HK-2 (cell line): ENCODE measurements around the gene FRA10AC1.
"Not testable (repeated sequence)": the region's sequence is repeated elsewhere in the genome, so short reads cannot be mapped to it uniquely, and the experiment has no call there.

ENCODE experiments used
- DNase-seq: peaks from one replicate; pipeline ENCODE4 v3.0.0-alpha.2; 2018; ENCODE audit not compliant: unreplicated experiment

The FRA10AC1 gene

DNA sequence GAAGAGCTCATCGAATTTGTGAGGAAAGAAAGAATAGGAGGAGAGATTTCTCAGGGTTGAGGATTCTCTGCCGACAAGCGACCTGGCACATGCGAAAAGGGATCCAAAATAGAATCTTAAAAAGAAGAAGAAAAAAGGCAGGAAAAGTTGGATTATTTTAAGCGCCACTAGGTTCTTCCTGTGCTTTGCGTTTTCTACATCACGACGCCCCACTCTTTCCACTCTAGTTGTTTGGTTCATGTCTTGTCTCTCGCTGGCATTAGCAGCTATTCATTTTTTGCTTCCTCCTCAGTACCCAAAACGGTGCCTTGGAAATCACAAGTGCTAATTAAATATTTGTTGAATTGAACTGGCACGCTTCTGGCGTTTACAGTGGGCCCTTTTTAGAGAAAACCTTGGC lies 674 bp upstream of the FRA10AC1 start:
- DNase-seq = no peak

GRCh38 chr10:93701866-93702209 lies 554 bp downstream of the FRA10AC1 start:
- DNase-seq = peak; percentile 22

GRCh38 chr10:93697207-93697606 lies 5.2 kb downstream of the FRA10AC1 start:
- no peak for DNase-seq

GRCh38 chr10:93696582-93696981 lies 5.8 kb downstream of the FRA10AC1 start:
- DNase-seq = not testable (repeated sequence)

- DNase-seq = no peak
Observed at GRCh38 chr10:93695740-93696139, 6.7 kb downstream of the FRA10AC1 start.

- DNase-seq = no peak
Observed at GRCh38 chr10:93687737-93688136, 14.7 kb downstream of the FRA10AC1 start.

- no peak for DNase-seq
Observed at GRCh38 chr10:93680412-93681047, 21.9 kb downstream of the FRA10AC1 start.

DNA sequence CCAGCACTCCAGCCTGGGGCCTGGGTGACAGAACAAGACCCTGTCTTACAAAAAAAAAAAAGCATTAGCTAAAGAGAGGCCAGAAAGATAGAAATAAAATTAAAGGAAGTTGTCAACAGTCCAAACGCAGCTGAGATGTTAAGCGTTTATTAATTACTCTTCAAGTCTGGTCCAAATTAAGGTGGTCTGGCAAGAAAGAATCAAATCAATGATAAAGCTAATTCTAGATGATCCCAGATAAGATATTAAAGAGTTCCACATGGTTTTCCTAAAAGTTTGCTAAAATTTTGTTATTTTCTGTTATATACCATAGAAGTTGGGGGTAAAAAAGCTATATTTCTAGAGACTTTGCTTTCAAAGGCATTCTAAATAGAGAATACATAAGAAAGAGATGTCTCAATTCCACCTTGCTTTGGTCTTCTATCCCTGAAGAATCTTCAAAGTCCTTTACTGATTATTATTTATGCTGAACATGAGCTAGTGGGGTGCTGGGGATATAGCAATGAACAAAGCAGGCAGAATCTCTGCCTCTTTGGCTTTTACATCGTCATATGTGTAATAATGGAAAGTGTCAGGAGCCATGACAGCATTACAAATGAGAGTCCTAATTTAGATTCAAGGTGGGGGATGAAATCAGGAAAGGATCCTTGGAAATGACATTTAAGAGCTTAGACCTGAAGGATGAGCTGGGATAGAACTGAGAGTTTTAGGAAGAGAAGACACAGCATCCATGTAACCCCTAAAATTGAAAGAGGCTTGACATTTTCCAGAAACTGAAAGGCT lies 23.4 kb downstream of the FRA10AC1 start:
- no peak for DNase-seq

GRCh38 chr10:93678386-93678785 lies 24.0 kb downstream of the FRA10AC1 start:
- DNase-seq = no peak

DNA sequence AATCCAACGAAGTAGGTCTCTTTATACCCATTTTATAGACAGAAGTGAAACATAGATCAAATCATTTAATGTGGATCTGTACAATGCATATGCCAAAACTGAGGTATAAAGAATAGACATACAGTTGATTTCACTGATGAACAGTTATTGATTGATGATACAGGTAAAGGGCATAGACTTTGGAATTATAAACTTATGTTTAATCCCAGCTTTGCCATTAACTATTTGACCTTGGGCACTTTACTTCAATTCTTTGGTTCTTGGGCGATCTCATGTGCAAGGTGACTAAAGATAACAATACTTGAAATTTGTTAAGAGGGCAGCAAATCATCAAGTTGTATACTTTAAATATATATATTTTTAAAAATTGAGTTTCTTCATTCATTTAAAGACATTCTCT lies 28.6 kb downstream of the FRA10AC1 start:
- no peak for DNase-seq

- DNase-seq = no peak
Observed at GRCh38 chr10:93672890-93673289, 29.5 kb downstream of the FRA10AC1 start.

GRCh38 chr10:93672022-93672678 lies 30.2 kb downstream of the FRA10AC1 start:
- no peak for DNase-seq

DNA sequence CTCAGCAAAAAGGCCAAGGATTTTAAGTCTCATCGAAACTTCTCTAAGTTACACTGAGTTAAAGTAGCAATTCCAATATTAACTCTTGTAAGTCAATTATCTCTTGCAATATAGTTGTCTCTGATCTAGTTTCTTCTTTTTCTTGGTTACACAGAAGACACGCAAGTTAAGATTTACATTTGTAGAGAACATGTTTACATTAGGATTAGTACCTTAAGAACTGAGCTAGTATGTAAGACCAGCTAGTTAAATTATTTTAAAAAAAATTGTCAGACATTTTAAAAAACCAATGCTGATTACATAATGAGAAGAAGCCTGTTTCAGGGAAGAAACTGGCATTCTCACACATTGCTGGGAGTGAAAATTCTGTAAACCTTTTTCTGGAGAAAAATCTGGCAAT lies 31.4 kb downstream of the FRA10AC1 start:
- no peak for DNase-seq

DNA sequence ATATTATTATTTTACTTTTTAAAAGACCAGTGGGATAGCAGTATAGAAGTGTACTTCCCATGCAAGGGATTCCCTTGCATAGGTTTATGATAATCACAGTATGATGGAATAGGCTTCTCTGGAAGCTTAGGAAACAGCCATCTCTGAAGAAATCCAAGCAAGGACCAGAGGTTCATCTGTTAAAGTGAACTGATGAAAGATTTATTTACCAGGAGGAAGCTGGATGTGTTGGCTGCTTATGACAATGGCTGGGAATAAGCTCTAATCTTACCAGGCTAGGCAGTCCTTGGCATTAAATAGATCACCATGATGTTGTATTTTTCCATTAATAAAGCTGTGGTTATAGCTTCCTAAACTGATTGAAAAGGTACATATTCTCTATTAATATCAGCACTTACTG lies 32.0 kb downstream of the FRA10AC1 start:
- DNase-seq = no peak

DNA sequence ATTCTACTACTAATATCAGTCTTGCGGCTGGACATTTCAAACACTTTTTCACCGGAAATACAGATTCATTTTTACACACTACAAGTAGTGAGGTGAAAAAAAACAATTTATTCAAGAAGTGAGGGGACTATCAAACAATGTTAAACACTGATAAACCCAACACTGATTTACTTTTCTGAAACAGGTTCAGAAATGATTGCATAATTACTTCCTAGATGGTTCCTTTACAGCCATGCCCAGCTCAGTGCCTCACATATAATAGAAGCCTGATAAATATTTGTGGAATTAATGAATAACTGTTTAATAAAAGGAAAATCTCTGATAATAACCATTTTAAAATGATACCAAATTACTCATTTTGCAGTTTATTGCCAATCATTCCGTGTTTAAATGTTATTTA lies 34.6 kb downstream of the FRA10AC1 start:
- DNase-seq = no peak

- no peak for DNase-seq
Observed at GRCh38 chr10:93666030-93666429, 36.4 kb downstream of the FRA10AC1 start.

GRCh38 chr10:93657757-93658156 lies 44.6 kb downstream of the FRA10AC1 start:
- no peak for DNase-seq

- no peak for DNase-seq
Observed at GRCh38 chr10:93656155-93656554, 46.2 kb downstream of the FRA10AC1 start.

DNA sequence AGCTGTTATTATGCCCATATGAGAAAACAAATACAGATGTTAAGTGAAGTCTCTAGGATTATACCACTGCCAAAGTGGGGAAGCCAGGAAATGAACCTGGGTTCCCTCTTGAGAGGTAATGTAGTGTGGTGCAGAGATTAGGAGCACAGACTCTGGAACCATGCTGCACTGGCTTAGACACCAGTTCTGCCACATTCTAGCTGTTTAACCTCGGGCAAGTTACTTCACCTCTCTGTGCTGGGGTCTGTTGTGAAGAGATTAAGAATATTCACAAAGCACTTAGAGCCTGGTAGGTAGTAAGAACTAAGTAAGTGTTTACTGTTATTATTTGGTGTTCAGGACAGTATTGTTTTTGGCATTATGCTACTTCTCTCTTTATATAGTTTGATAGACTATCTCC lies 48.2 kb downstream of the FRA10AC1 start:
- DNase-seq = no peak

DNA sequence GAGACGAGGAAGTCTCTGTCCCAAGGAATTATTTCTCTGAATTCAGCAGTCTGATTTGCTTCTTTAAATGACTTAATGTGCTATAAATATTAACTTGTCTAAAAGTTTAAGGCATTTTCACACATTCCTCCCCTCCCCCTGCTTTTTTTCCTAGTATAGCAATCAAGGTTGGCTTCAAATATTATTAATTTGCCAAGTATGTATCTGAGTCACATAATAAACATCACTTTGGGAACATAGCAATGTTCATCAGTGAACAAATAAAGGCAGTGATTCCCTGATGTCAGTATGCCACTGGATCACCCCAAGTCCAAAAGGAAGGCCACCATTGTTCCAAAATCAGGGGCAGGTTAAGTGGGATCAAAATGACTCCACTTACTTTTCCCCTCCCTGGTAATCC lies 49.5 kb downstream of the FRA10AC1 start:
- DNase-seq = no peak

DNA sequence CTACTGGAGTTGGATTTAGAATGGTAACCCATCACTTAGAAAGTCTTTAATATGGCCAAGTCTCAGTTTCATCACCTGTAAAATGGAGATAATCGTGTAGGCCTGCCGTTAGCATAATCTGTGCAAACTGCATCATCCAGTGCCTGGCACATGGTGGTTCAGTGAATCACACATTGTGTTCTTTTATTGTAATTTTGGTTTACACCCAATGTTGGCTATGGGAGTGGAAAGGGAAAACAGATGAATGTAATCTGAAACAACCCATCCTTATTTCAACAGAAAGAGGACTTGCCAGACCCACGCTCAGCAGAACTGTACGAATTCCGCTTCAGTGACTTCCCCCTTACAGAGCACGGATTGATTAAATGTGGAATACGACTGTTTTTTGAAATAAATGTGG lies 62.6 kb downstream of the FRA10AC1 start:
- DNase-seq = no peak

GRCh38 chr10:93630625-93631557 lies 71.5 kb downstream of the FRA10AC1 start:
- peak; percentile 1 for DNase-seq
